Activated effector memory CD4-positive, alpha-beta T cell treated with Interleukin-2 at 50 U/mL for 16 hours (primary cell): Measurements from ENCODE around the gene TMEM9.

ENCODE experiments used
- DNase-seq: peaks from one replicate; pipeline ENCODE4 v3.0.0-alpha.2; 2020

TMEM9 gene

GRCh38 chr1:201100169-201100930 lies 53.9 kb downstream of the TMEM9 start:
- no peak for DNase-seq

GRCh38 chr1:201098992-201099677 lies 55.1 kb downstream of the TMEM9 start:
- no peak for DNase-seq

GRCh38 chr1:201096977-201097856 lies 57.1 kb downstream of the TMEM9 start:
- no peak for DNase-seq

GRCh38 chr1:201096041-201096461 lies 58.2 kb downstream of the TMEM9 start:
- no peak for DNase-seq

- no peak for DNase-seq
These were observed 58.7 kb downstream of the TMEM9 start for GRCh38 chr1:201095581-201095980.

- DNase-seq: no peak
These were observed 59.4 kb downstream of the TMEM9 start for GRCh38 chr1:201094832-201095231.

GRCh38 chr1:201093962-201094361 lies 60.3 kb downstream of the TMEM9 start:
- DNase-seq: no peak

- DNase-seq: no peak
These were observed 60.7 kb downstream of the TMEM9 start for GRCh38 chr1:201093561-201093960.

GRCh38 chr1:201092738-201093137 lies 61.5 kb downstream of the TMEM9 start:
- DNase-seq: no peak

- DNase-seq: no peak
These were observed 63.0 kb downstream of the TMEM9 start for GRCh38 chr1:201091256-201091655.

- no peak for DNase-seq
These were observed 63.7 kb downstream of the TMEM9 start for GRCh38 chr1:201090541-201090940.

GRCh38 chr1:201089596-201089995 lies 64.7 kb downstream of the TMEM9 start:
- DNase-seq: no peak

- no peak for DNase-seq
These were observed 65.3 kb downstream of the TMEM9 start for GRCh38 chr1:201088901-201089525.

GRCh38 chr1:201088395-201088794 lies 65.9 kb downstream of the TMEM9 start:
- no peak for DNase-seq

- peak; percentile 10 for DNase-seq
These were observed 68.2 kb downstream of the TMEM9 start for GRCh38 chr1:201085902-201086735.
